PC-3 (cell line): ENCODE measurements around the gene TGFB2. TPM values are rescaled to one million over a fixed set of nuclear protein-coding genes. Genes with fewer than 3 reads are reported as not detected.

ENCODE experiments used
- ATAC-seq: fragments of 200-7000 bp; cut with Tn5 transposase; 2 replicates; pipeline ENCODE4 v1.9.1; 2020; ENCODE audit warnings: mild to moderate bottlenecking, moderate library complexity
- BruUV-seq: library from RNA; stranded (reverse); fragments of 400-500 nt; replicated peaks from 2 replicates; lab custom pipeline; 2021; lab: Mats Ljungman, UMichigan
- CTCF ChIA-PET: fragments of 300-600 bp; sonication (Branson Sonifier 250); formaldehyde crosslinking; loops from one replicate; lab custom pipeline; 2022; ENCODE audit warnings: antibody characterized with exemption; lab: Charles Lee
- POLR2A ChIA-PET: fragments of 300-600 bp; sonication (Branson Sonifier 250); formaldehyde crosslinking; loops from one replicate; lab custom pipeline; 2022; ENCODE audit warnings: antibody characterized with exemption; ENCODE audit not compliant: unreplicated experiment; lab: Charles Lee
- DNase-seq: peaks from one replicate; pipeline ENCODE4 v3.0.0-alpha.2; 2015
- H2AFZ ChIP-seq: fragments of 300-600 bp; sonication (generic); 2 replicates; pipeline ENCODE4 v1.6.0; 2016; ENCODE audit warnings: antibody characterized with exemption, low read length
- H3F3A ChIP-seq: fragments of 300-600 bp; sonication (generic); one replicate; pipeline ENCODE4 v1.6.0; 2017; ENCODE audit warnings: antibody characterized with exemption, low read length, control low read depth, mild to moderate bottlenecking; ENCODE audit not compliant: unreplicated experiment
- H3K27ac ChIP-seq: fragments of 300-600 bp; sonication (generic); 2 replicates; pipeline ENCODE4 v1.5.1; 2016; ENCODE audit warnings: mild to moderate bottlenecking, low read length
- H3K27me3 ChIP-seq: fragments of 300-600 bp; sonication (generic); 2 replicates; pipeline ENCODE4 v1.6.1; 2016; ENCODE audit warnings: low read length, mixed read lengths
- H3K36me3 ChIP-seq: fragments of 300-600 bp; sonication (generic); 2 replicates; pipeline ENCODE4 v1.6.1; 2016; ENCODE audit warnings: low read depth, mixed run types, low read length, mixed read lengths
- H3K4me1 ChIP-seq: fragments of 300-600 bp; sonication (generic); 2 replicates; pipeline ENCODE4 v1.5.1; 2016; ENCODE audit warnings: low read length; ENCODE audit not compliant: insufficient read depth
- H3K4me2 ChIP-seq: fragments of 300-600 bp; sonication (generic); 2 replicates; pipeline ENCODE4 v1.6.0; 2016; ENCODE audit warnings: low read length
- H3K4me3 ChIP-seq: fragments of 300-600 bp; sonication (generic); 2 replicates; pipeline ENCODE4 v1.5.1; 2016; ENCODE audit warnings: mild to moderate bottlenecking, low read length, mixed read lengths
- H3K79me2 ChIP-seq: fragments of 300-600 bp; sonication (generic); 2 replicates; pipeline ENCODE4 v1.6.1; 2017; ENCODE audit warnings: low read length, mixed read lengths
- H3K9ac ChIP-seq: fragments of 300-600 bp; sonication (generic); 2 replicates; pipeline ENCODE4 v1.6.0; 2016; ENCODE audit warnings: mild to moderate bottlenecking, low read length
- H3K9me2 ChIP-seq: fragments of 300-600 bp; sonication (generic); replicated peaks from 2 replicates; pipeline ENCODE4 v1.6.1; 2016; ENCODE audit warnings: mixed run types, low read length, mixed read lengths
- H3K9me3 ChIP-seq: fragments of 300-600 bp; sonication (generic); 2 replicates; pipeline ENCODE4 v1.6.1; 2016; ENCODE audit warnings: low read length, mixed read lengths
- H4K20me1 ChIP-seq: fragments of 300-600 bp; sonication (generic); 2 replicates; pipeline ENCODE4 v1.6.1; 2016; ENCODE audit warnings: low read length, mixed read lengths
- CTCF ChIP-seq: fragments of 300-600 bp; sonication (generic); conservative IDR thresholded peaks from 2 replicates; pipeline ENCODE4 v1.5.1; 2017; ENCODE audit warnings: antibody characterized with exemption, low read depth, mild to moderate bottlenecking, low read length
- EZH2 ChIP-seq: fragments of 300-600 bp; sonication (generic); IDR thresholded peaks from one replicate; pipeline ENCODE4 v1.6.1; 2017; ENCODE audit warnings: antibody characterized with exemption, mild to moderate bottlenecking, low read length; ENCODE audit not compliant: unreplicated experiment
- EZH2phosphoT487 ChIP-seq: fragments of 300-600 bp; sonication (generic); IDR thresholded peaks from 2 replicates; pipeline ENCODE4 v1.6.1; 2018; ENCODE audit warnings: mild to moderate bottlenecking, antibody characterized with exemption, low read length, borderline replicate concordance
- intact Hi-C: fragments of 100-400 bp; cut with micrococcal nuclease; formaldehyde crosslinking; loops from 2 replicates; pipeline ENCODE4 v1.9.0; 2023
- total RNA-seq: library from RNA; depleted of rRNA; stranded (reverse); fragments of >200 nt; gene quantifications from 2 replicates; pipeline ENCODE4 v1.2.3, GENCODE V29; 2014

Gene TGFB2
- total RNA-seq, 1 experiment from 2014 or later: 50.3 TPM

GRCh38 chr1:218377143-218377660, 32.1 kb downstream of the TGFB2 start:
- peak overlapping the region; percentile 91 for H3K27ac ChIP-seq
- peaks cover 11% of the 10 kb centered on the region; the same call in 1 of the 2 replicates for H3K36me3 ChIP-seq
- no TSS peak for BruUV-seq
- H3K4me2 ChIP-seq: peak overlapping the region; percentile 83
- H4K20me1 ChIP-seq: no peaks in the 10 kb centered on the region
- H3K9me3 ChIP-seq: no peaks in the 10 kb centered on the region
- no peaks in the 10 kb centered on the region for H3K9me2 ChIP-seq
- H3K4me3 ChIP-seq: peak overlapping the region; percentile 57
- POLR2A ChIA-PET: interaction anchor here (0.5 to 0.8 kb wide), 6 partner anchors 14 to 947 kb away, joined by 3 to 7 read pairs (median 4); partner anchors contain the start of gene TGFB2
- peaks cover 90% of the 10 kb centered on the region for H3K4me1 ChIP-seq
- DNase-seq: peak; percentile 100
- peak overlapping the region; percentile 88 for H3K9ac ChIP-seq
- intact Hi-C loops: loop anchor here (1.0 to 5.0 kb wide), 6 partner anchors 30 to 425 kb away; no protein-coding TSS in a partner anchor
- H2AFZ ChIP-seq: no peak overlapping the region
- TF ChIP-seq EZH2phosphoT487: no peak
- TF ChIP-seq CTCF: no peak
- no peak for TF ChIP-seq EZH2
- CTCF ChIA-PET: no interaction called here
- peak; percentile 64 for ATAC-seq
- no peaks in the 10 kb centered on the region for H3K27me3 ChIP-seq
- peaks cover 82% of the 10 kb centered on the region for H3K79me2 ChIP-seq
- peaks cover 35% of the 10 kb centered on the region for H3F3A ChIP-seq

GRCh38 chr1:218380125-218380977, 35.2 kb downstream of the TGFB2 start:
- Histone ChIP-seq H3K9me3 (no peaks in the 10 kb centered on the region), H4K20me1 (no peaks in the 10 kb centered on the region), H2AFZ (no peak overlapping the region), H3K4me1 (peaks cover 89% of the 10 kb centered on the region), H3K36me3 (peaks cover 7% of the 10 kb centered on the region; the same call in 1 of the 2 replicates), H3K27me3 (no peaks in the 10 kb centered on the region), H3K79me2 (peaks cover 78% of the 10 kb centered on the region), H3K9me2 (no peaks in the 10 kb centered on the region), H3K9ac (peak overlapping the region; percentile 85), H3F3A (peaks cover 31% of the 10 kb centered on the region), H3K4me2 (peak overlapping the region; percentile 52), H3K4me3 (peak overlapping the region; percentile 0; the same call in 1 of the 2 replicates), H3K27ac (peak overlapping the region; percentile 91)
- TSS peak; percentile 19 for BruUV-seq
- peak; percentile 69 for ATAC-seq
- TF ChIP-seq EZH2phosphoT487 (no peak), EZH2 (no peak), CTCF (no peak)
- intact Hi-C loops: loop anchor here (1.0 to 5.0 kb wide), 6 partner anchors 44 to 567 kb away; no protein-coding TSS in a partner anchor
- ChIA-PET CTCF (interaction anchor here (0.6 to 1.6 kb wide), 3 partner anchors 41 to 686 kb away, joined by 3 to 7 read pairs (median 4); no protein-coding TSS in a partner anchor), POLR2A (interaction anchor here (0.5 to 1.5 kb wide), 10 partner anchors 35 to 1124 kb away, joined by 3 to 14 read pairs (median 4); partner anchors contain the start of gene TGFB2)
- peak; percentile 100 for DNase-seq
